ENCODE results near the gene ADAR.

ADAR gene

GRCh38 chr1:154598871-154599635 lies 8.9 kb downstream of the ADAR start:
- DNase-seq, result no peak
- Histone ChIP-seq H2AFZ (ENCODE audit: low read depth, low read length) (no peak overlapping the region), H3K9ac (ENCODE audit: low read depth, low read length) (no peak overlapping the region), H3K36me3 (ENCODE audit: insufficient read depth, low read length) (peaks cover 94% of the 10 kb centered on the region), H3K4me2 (ENCODE audit: insufficient read depth, low read length) (no peak overlapping the region), H3K79me2 (ENCODE audit: insufficient read depth, low read length) (peaks cover 53% of the 10 kb centered on the region), H3K9me3 (ENCODE audit: insufficient read depth, low read length, severe bottlenecking) (no peaks in the 10 kb centered on the region), H4K20me1 (ENCODE audit: insufficient read depth, low read length) (peaks cover 72% of the 10 kb centered on the region), H3K4me1 (ENCODE audit: insufficient read depth, low read length) (no peaks in the 10 kb centered on the region), H3K4me3 (ENCODE audit: low read depth in 1 of 2, low read length in 2 of 2) (no peak overlapping the region), H3K27ac (ENCODE audit: low read length) (no peak overlapping the region), H3K27me3 (ENCODE audit: insufficient read depth, low read length, poor library complexity) (no peaks in the 10 kb centered on the region)
- TF ChIP-seq, protein P1, sequence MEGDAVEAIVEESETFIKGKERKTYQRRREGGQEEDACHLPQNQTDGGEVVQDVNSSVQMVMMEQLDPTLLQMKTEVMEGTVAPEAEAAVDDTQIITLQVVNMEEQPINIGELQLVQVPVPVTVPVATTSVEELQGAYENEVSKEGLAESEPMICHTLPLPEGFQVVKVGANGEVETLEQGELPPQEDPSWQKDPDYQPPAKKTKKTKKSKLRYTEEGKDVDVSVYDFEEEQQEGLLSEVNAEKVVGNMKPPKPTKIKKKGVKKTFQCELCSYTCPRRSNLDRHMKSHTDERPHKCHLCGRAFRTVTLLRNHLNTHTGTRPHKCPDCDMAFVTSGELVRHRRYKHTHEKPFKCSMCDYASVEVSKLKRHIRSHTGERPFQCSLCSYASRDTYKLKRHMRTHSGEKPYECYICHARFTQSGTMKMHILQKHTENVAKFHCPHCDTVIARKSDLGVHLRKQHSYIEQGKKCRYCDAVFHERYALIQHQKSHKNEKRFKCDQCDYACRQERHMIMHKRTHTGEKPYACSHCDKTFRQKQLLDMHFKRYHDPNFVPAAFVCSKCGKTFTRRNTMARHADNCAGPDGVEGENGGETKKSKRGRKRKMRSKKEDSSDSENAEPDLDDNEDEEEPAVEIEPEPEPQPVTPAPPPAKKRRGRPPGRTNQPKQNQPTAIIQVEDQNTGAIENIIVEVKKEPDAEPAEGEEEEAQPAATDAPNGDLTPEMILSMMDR (IDR thresholded peaks at IDR 0.05; ENCODE audit: borderline replicate concordance, extremely low read depth, low read length, poor library complexity, severe bottlenecking), result no peak
- TF ChIP-seq EZH2 (IDR thresholded peaks at IDR 0.05; ENCODE audit: borderline replicate concordance, low read depth, low read length, severe bottlenecking), result no peak
- no peak for ATAC-seq (ENCODE audit: insufficient read depth, low read depth)

GRCh38 chr1:154595621-154596020 lies 12.4 kb downstream of the ADAR start:
- Histone ChIP-seq H3K79me2 (ENCODE audit: insufficient read depth, low read length) (peaks cover 19% of the 10 kb centered on the region), H3K36me3 (ENCODE audit: insufficient read depth, low read length) (peaks cover 93% of the 10 kb centered on the region), H3K9ac (ENCODE audit: low read depth, low read length) (no peak overlapping the region), H4K20me1 (ENCODE audit: insufficient read depth, low read length) (peaks cover 42% of the 10 kb centered on the region), H3K27ac (ENCODE audit: low read length) (no peak overlapping the region), H3K9me3 (ENCODE audit: insufficient read depth, low read length, severe bottlenecking) (no peaks in the 10 kb centered on the region), H3K4me1 (ENCODE audit: insufficient read depth, low read length) (no peaks in the 10 kb centered on the region), H3K4me2 (ENCODE audit: insufficient read depth, low read length) (no peak overlapping the region), H3K27me3 (ENCODE audit: insufficient read depth, low read length, poor library complexity) (no peaks in the 10 kb centered on the region), H2AFZ (ENCODE audit: low read depth, low read length) (no peak overlapping the region), H3K4me3 (ENCODE audit: low read depth in 1 of 2, low read length in 2 of 2) (no peak overlapping the region)
- ATAC-seq (ENCODE audit: insufficient read depth, low read depth) (no peak), DNase-seq (no peak)
- TF ChIP-seq EZH2 (IDR thresholded peaks at IDR 0.05; ENCODE audit: borderline replicate concordance, low read depth, low read length, severe bottlenecking), result no peak
- TF ChIP-seq, protein P1 (IDR thresholded peaks at IDR 0.05; ENCODE audit: borderline replicate concordance, extremely low read depth, low read length, poor library complexity, severe bottlenecking), result no peak

GRCh38 chr1:154594811-154595210 lies 13.2 kb downstream of the ADAR start:
- Histone ChIP-seq H3K4me3 (ENCODE audit: low read depth in 1 of 2, low read length in 2 of 2) (no peak overlapping the region), H3K4me1 (ENCODE audit: insufficient read depth, low read length) (no peaks in the 10 kb centered on the region), H3K4me2 (ENCODE audit: insufficient read depth, low read length) (no peak overlapping the region), H3K9ac (ENCODE audit: low read depth, low read length) (no peak overlapping the region), H3K27ac (ENCODE audit: low read length) (no peak overlapping the region), H3K36me3 (ENCODE audit: insufficient read depth, low read length) (peaks cover 96% of the 10 kb centered on the region), H2AFZ (ENCODE audit: low read depth, low read length) (no peak overlapping the region), H3K9me3 (ENCODE audit: insufficient read depth, low read length, severe bottlenecking) (no peaks in the 10 kb centered on the region), H4K20me1 (ENCODE audit: insufficient read depth, low read length) (peaks cover 44% of the 10 kb centered on the region), H3K79me2 (ENCODE audit: insufficient read depth, low read length) (peaks cover 15% of the 10 kb centered on the region), H3K27me3 (ENCODE audit: insufficient read depth, low read length, poor library complexity) (no peaks in the 10 kb centered on the region)
- TF ChIP-seq, protein P1 (IDR thresholded peaks at IDR 0.05; ENCODE audit: borderline replicate concordance, extremely low read depth, low read length, poor library complexity, severe bottlenecking), result no peak
- no peak for TF ChIP-seq EZH2 (IDR thresholded peaks at IDR 0.05; ENCODE audit: borderline replicate concordance, low read depth, low read length, severe bottlenecking)
- no peak for DNase-seq
- ATAC-seq (ENCODE audit: insufficient read depth, low read depth), result no peak

Measured in DND-41 (cell line).